Stimulated activated CD4-positive, alpha-beta T cell treated with anti-CD3 and anti-CD28 coated beads, Interleukin-12 subunit alpha, Interleukin-12 subunit beta, amount 100 ng/mL, for 4 hours (primary cell): Measurements from ENCODE around the gene DAB1.

ENCODE experiments used
- DNase-seq: peaks from one replicate; pipeline ENCODE4 v3.0.0-alpha.2; 2020

The DAB1 gene

DNA sequence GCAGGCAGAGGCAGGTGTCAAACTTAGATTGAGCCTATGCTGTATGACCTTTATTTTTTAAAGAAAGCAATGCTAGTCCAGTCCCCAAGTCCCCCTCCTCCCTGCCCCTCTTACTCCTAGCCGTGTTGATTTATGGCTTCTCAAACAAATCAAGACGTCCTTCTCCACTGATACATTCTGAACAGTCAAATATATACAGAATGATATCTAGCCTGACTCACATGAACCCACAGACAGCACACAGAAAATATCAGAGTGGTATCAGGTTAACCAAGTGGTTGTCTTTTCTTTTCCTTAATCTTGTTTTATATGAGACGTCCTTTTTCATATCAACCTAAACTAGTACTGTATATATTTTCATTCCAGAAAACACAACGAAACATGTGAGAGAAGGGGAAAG, 13.4 kb downstream of the DAB1 start:
- no peak for DNase-seq

DNA sequence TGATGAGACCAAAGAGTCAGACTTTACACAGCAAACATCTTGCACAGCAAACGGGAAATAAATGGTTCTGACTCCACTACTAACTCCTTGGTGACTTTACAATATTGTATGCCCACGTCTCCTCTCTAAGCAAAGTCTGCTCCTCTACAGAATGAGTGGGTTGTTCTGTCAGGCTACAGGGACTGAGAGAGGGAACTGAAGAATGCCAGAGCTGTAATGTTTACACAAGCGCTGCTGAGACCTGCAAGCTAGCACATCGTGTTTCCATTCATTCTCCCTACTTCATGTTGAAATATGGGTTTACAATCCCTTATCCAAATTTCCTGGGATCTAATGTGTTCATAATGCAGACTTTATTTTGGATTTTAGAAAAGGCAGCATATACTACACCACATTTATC, 15.9 kb downstream of the DAB1 start:
- no peak for DNase-seq

DNA sequence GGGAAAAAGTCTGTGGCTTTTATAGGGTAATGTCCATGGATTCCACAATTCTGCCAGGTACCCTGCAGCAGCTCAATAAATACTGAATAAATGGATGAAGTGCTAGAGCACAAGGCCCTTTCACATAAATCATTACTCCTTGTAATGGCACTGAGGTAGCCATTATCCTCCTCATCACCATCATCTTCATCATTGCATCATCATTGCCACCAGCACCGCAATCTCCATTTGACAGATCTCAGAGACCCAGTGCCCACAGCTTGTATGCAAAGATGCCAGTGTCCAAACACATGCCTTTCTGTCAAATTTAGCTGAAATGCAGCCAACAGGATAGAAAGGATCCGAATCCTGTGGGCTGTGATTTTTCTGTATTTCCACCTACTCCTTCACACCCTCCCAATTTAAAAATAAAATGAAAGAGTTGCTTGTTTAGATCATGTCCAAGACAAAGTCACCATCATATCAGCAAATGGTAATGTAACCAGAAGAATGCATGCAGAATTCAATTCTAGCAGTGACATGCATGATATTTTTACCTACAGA, 17.4 kb downstream of the DAB1 start:
- no peak for DNase-seq

DNA sequence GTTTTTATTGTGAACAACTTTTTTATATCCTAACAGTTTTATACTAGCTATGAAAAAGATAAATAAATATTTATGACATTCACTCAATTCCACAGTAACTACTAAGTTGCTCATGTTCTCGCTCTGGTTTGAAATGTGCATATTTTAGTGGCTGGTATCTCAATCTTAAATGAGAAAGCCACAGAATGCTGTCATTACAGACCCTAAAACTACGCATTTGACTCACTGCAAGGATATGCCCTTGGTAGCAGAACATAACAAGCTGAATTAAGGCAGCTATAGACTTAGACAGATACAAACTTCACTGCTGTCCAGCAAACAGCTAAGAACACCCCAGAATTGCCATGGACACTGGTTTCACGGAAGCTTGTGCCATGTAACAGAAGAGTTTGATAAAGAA, 19.0 kb downstream of the DAB1 start:
- no peak for DNase-seq

DNA sequence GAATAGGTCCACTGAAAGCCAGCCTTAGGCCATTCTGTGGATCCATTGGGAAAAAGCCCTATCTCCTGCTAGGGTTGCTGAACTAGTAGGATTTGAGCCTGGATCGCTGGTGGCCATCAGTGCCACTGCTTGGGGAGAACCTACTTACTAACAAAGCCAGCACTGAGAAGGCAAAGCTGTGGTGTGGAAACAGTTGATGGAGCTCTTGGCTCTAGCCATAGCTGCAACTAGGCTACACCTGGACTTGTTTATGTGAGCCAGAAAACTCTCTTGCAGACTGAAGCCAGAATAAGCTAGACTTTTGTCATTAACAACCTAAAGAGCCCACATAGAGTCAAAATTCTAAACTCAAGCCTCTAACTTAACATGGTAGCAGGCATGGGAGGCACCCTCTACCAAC, 20.7 kb downstream of the DAB1 start:
- DNase-seq, result no peak

DNA sequence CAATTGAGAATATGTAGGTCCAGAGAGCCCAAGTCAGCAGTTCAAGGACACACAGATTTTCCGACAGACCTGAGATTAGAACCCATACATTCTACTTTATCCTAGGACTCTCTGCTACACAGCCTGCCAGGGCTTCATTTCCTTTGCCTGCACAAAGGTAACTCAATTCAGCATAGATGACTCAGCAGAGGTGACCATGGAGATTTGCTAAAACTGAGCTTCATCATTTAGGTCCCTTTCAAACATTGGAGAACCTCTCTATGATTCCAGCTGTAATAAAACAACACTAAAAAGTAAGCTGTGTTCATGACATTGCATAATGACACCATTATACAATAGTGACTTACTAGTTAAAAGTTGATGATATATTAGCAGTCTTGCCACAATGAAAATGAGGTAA, 22.2 kb downstream of the DAB1 start:
- DNase-seq, result no peak

DNA sequence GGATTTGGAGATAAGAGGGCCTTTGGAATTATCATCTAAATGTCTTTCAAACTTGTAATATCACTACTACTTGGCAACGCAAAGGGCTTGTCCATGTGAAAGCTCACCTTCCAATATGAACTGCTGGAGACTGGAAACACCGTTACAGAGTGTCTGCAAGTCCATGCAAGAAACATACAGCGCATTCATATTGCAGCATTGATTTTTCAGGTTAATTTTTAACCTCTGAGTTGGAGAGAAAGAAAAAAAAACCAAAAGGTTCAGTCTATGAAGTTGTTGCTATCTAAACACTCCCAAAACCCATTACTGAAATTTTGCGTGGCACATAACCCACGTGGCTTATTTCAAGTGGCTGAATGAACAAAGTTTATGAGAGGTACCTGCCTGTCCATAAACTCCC, 23.8 kb downstream of the DAB1 start:
- DNase-seq, result no peak

DNA sequence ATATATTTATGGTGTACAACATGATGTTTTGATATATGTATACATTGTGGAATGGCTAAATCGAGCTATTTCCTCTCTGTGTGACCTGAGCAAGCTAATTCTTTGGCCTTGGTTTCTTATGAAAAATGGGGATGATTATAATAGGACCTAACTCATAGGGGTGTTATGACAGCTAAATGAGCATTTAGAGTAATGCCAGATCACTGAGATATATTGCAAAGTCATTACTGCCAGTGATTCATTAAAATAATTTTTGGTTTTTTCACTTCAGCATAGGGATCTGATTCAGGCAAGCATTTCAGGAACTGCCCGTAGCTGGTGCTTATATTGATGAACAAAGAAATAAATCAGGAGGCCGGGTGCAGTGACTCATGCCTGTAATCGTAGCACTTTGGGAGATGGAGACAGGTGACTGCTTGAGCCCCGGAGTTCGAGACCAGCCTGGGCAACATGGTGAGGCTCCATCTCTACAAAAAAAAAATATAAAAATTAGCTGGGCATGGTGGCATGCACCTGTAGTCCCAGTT, 30.7 kb downstream of the DAB1 start:
- no peak for DNase-seq

DNA sequence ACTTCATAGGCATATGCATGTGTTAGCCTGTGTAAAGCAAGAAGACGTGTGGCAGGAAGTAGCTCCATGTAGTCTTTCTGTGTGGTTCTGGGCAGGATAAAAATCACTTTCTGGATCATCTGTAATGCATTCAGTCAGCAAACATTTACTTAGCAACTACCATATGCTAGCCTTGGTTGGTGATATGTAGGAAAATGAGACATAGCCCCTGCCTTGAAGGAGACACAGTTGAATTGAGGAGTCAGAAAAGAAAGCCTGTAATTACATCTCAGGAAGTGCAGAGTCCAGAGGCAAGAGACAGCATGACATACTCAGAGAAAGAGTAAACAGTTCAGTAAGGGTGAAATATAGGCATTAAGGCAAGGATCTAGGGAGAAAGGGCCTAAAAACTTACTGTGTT, 38.5 kb downstream of the DAB1 start:
- no peak for DNase-seq

DNA sequence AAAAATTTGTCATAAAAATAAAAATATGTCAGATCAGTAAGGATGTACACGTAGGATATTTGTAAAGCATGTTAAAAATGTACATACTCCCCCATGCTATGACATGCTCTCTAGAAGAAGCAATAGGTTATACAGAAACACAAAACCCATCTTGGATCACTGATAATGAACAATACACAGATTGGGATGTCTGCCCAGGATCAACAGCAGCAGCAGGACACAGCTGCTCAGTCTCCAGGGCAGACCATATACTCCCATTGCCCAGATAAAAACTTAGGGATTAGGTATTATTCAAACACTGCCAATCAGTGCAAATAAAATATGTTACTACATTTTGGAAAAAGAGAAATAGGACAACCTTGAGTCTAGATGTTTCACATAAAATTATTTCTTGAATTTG, 39.0 kb downstream of the DAB1 start:
- no peak for DNase-seq

DNA sequence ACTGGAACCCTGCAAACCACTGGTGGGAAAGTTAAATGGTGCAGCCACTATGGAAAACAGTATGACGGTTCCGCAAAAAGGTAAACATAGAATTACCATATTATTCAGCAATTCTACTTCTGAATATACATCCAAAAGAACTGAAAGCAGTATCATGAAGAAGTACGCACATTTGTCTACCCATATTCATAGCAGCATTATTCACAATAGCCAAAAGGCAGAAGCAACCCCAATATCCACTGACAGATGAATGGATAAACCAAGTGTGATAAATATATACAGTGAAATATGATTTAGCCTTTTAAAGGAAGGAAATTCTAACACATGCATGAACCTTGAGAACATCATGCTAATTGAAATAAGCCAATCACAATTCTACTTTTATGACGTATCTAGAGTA, 39.6 kb downstream of the DAB1 start:
- no peak for DNase-seq

DNA sequence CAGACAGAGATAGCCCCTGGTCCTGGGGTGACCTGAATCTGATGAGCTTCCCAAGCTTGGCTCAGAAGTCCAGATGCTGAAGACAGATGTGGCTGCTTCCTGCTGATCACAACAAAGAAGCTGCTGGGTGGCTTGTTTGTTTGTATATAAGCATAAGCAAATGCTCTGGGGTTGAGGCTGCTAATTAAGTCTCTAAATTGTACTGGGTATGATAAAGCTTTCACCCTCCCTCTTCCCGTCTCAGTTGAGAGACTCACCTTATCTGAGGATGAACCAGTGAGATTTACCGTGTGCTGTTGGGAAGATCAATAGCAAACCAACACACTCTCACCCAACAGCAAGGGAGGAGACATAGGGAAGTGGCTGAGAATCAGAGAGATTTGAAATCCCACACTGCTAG, 42.0 kb downstream of the DAB1 start:
- DNase-seq, result no peak

DNA sequence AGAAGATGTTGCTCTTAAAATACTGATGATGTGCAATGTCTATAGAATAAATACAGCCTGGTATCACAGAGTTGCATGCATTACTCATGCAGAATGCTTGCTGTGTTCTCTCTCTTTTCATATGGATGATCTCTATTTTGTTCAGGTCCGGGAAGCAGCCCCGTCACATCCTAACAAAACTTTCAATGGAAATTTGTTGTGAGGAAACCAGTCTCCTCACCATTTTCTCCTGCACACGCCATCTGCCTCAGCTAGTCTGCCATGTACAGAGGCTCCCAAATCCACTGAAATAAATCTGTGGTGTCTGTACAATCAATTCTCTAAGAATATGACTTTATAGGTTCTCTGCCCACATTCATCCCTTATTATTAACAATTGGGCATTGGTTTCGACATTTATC, 42.4 kb downstream of the DAB1 start:
- DNase-seq, result no peak

DNA sequence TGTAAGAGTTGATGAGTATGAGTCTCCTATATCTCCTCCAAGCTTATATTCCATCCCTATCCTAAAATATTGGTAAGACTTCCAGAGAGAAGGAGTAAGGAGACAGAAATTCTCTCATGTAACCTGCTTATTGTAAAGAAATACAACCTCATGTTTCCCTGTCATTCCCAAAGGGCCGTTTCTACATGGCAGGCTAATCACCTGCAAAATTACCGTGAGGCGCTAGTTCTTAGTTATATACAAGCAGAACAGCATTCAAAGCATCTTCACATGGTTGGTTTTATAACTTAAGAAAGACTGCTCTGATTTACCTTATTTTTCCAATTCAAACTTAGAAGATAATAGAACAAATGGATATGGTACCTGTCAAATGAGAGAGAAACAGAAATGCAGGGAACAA, 42.9 kb downstream of the DAB1 start:
- DNase-seq, result no peak

DNA sequence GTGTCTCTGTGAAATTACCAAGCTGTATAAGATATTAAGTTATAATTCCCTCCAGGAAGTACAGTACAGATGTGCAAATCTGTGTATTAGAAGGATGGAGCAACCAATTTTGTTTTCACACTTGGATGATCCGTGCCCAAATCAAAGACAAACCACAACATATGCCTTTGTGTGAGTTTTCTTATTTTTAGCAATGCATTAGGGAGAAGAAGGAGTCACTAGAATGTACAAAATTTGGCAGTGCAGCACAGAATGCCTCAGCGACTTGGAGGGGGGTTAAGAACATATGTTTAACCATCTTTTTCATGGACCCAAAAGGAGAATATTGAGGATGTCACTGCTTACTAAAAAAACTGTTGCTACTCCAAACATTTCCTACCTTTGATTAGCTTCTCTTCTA, 45.3 kb downstream of the DAB1 start:
- DNase-seq, result no peak

DNA sequence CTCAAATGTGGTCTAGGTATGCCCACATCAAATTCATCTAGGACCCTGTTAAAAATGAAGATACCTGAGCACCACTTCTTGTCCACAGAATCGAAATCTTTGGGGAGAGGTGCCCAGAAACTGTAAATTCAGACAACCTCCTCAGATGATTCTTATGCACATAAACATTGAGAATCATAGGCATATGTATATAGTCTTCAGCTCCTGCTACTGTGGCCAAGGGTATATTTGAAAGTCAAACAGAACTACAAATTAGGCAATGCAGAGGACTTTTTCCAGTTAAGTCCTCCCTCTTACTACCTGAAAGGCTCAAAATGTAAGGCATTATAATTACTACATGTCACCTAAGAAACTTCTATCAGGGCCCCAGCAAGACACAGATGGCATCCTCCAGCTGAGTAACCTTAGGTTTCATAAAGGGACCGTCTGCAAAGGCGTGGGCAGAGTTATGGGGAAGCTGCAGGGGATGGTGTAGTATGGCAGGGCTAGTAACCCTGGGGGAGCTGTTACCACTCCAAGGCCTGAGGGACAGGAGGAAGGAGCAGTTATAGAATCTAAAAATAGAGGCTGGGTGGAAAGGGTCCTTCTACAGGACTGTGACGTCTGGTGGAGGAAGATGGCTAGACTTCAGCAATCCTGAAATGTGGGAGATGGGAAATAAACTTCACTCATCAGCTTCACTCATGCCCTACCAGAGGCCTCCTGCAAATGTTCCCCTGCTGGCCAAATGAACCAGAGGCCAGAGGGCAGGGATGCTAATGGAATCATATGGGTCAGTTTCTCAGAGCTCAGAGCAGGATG, 46.3 kb downstream of the DAB1 start:
- DNase-seq, result no peak

DNA sequence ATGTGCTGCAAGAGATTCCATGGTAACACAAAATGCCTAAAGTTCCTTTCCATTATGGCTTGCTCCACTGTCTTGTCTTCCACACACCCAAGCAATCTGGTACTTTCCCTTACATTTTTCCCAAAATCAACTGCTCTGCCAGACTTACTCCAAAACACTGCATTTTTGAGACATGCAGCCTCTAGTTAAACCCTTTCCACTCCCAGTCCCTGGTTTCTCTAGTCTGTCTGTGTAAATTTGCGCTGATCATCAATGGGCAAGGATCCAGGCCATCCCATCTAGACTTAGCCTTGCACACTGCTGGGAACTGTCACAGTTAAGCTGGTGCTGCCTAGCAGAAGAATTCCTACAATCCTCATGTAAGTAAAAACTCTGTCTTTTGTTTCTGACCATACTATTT, 47.8 kb downstream of the DAB1 start:
- no peak for DNase-seq

DNA sequence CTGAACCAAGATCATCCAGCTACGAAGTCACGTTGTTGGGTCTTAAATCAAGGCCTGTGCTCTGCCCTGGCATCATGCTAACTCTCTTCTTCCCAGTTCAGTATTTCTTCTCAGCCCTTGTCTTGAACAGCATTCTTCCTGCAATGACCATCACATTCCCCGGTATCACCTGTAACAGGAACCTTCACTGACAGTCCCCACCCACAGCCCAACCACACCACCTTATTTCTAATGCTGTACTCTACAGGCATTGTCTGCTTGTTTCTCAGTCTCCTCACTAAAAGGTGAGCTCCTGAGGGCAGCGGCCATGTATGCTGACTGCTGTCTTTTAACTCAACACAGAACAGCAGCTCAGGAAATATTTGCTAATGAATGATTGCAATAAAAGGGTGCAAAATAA, 54.0 kb downstream of the DAB1 start:
- DNase-seq, result no peak

DNA sequence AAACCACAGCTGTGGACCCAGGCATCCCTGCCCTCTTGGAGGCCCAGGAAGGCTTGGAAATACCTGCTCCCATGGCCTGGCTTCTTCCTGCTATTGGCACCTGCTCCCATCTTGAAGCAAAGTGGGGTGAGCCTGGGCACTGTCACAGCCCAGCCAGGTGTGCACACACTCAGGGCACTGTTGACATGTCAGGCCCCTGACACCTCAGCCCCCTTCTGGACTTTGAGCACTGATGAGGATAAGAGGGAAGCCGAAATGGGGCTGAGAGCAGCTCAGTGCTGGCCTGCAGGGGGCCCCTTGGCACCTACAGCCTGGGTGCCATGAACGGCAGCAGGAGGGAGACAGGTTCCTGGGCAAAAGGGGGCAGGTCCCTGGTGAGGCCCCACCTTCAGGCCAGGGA, 55.9 kb downstream of the DAB1 start:
- DNase-seq, result no peak

DNA sequence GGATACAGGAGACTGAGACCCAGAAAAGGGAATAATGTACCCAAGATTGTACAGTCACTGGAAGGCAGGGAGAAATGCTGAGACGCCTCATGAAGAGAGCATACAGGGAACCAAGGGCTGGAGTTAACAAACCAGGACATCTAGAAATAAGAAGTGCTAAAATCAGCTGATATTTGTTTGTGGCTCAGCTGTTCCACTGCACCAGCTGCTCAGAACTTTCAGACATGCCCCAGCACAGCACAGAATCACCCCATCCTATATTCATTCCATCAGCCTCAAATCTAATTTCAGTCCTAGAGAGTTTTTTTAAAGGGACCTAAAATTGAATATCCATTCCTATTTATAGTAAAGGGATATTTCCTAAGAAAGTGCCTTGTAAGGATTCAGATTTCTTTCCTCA, 60.2 kb downstream of the DAB1 start:
- no peak for DNase-seq

DNA sequence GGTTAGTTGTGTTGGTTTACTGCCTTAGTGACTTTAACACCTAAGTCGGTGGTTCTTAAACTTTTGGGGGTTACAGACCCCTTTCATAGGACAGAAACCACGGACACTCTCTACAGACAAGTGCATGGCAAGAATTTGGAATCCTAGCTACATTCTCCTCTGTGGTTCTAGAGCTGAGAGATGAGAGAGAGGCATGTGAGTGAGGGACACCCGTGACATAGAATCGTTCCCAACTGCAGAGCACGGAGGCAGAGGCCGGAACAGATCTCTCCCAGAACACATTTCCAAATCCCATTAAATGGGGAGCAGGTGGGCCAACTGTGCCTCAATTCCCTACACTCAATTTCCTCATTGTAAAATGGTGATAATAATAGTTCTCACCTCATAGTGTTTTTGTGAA, 60.7 kb downstream of the DAB1 start:
- no peak for DNase-seq

DNA sequence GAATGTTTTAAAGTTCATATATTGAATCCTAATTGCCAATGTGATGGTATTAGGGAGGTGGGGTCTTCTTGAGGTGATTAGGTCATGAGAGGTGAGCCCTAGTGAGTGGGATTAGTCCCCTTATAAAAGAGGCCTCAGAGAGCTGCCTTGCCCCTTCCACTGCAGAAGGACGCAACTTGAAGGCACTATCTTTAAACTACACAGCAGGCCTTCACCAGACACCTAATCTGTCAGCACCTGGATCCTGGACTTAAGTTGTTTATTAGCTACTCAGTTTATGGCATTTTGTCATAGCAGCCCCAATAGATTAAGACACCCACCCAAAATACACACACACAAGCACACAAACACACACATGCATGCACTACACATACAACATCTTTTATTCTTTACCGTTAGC, 61.4 kb downstream of the DAB1 start:
- DNase-seq, result no peak

DNA sequence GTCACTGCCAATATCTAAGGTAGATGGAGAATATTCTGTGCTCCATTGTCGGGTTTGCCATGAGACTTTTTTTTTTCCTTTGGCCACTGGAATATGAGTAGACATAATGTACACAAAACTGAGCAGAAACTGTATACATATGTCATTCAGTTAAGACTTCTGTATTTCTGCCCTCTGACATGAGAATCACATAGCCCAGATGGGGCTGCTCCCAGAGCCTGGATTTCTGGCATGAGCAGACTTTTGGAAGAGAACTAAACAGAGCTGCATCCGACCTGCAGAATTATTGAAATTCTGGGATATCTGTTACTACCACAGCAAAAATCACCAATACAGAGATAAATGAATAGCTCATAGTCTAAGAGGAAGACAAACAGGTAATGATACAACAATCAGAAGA, 62.3 kb downstream of the DAB1 start:
- no peak for DNase-seq

DNA sequence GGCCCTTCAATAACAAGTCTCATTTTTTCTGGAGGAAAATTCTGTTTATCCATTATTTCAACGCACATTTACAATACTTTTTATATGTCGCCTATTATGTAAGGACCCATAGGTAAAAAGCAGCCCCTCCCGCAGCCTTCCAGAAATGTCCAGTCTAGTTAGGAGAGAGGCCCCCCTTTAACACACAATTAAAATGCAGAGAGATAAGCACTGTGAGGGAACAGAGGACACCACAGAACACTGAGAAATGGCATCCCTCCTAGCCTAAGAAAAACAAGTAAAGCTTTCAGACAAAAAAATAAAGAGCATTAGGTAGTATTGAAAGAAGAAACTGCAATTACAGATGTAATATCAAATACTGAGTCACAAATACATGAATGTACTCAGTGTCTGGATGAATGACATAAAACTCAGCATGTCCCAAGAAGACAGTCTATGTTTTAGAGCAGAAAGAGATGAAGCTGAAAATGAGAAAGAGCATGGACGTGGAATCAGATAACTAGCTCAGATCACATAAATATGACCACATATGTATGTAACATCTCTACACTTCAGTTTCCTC, 62.9 kb downstream of the DAB1 start:
- DNase-seq, result no peak

DNA sequence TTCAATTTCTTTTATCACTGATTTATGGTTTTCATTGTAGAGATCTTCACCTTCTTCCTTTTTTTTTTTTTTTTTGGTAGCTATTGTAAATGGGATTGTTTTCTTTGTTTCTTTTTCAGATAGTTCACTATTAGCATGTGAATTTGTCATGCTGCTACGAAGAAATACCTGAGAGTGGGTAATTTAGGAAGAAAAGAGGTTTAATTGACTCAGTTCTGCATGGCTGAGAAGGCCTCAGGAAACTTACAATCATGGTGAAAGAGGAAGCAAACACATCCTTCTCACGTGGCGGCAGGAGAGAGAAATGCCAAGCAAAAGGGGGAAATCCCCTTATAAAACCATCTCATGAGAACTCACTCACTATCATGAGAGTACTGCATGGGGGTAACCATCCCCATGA, 66.4 kb downstream of the DAB1 start:
- no peak for DNase-seq
